ENCODE results near the gene TCEAL8.

DNA sequence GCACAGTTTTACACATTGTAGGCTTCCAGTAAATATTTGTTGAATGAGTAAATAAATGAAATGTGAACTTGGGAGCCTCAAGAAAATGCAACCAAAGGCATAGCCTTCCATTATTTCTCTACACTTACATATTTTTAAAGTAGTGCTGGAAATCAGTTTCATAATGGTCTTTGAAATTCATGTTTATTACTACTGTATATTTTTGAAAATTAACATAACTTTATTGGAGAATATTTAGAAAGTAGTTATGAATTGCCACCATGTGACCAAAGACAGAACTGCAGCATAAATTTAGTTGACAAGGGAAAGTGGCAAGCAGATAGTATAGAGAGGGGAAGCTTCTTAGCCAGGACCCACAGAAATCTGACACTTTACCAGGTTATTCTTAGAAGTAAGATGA, 6.4 kb downstream of the TCEAL8 start:
- TF ChIP-seq, protein P1, sequence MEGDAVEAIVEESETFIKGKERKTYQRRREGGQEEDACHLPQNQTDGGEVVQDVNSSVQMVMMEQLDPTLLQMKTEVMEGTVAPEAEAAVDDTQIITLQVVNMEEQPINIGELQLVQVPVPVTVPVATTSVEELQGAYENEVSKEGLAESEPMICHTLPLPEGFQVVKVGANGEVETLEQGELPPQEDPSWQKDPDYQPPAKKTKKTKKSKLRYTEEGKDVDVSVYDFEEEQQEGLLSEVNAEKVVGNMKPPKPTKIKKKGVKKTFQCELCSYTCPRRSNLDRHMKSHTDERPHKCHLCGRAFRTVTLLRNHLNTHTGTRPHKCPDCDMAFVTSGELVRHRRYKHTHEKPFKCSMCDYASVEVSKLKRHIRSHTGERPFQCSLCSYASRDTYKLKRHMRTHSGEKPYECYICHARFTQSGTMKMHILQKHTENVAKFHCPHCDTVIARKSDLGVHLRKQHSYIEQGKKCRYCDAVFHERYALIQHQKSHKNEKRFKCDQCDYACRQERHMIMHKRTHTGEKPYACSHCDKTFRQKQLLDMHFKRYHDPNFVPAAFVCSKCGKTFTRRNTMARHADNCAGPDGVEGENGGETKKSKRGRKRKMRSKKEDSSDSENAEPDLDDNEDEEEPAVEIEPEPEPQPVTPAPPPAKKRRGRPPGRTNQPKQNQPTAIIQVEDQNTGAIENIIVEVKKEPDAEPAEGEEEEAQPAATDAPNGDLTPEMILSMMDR (IDR thresholded peaks at IDR 0.05), result peak; percentile 60
- TF ChIP-seq, protein P2, sequence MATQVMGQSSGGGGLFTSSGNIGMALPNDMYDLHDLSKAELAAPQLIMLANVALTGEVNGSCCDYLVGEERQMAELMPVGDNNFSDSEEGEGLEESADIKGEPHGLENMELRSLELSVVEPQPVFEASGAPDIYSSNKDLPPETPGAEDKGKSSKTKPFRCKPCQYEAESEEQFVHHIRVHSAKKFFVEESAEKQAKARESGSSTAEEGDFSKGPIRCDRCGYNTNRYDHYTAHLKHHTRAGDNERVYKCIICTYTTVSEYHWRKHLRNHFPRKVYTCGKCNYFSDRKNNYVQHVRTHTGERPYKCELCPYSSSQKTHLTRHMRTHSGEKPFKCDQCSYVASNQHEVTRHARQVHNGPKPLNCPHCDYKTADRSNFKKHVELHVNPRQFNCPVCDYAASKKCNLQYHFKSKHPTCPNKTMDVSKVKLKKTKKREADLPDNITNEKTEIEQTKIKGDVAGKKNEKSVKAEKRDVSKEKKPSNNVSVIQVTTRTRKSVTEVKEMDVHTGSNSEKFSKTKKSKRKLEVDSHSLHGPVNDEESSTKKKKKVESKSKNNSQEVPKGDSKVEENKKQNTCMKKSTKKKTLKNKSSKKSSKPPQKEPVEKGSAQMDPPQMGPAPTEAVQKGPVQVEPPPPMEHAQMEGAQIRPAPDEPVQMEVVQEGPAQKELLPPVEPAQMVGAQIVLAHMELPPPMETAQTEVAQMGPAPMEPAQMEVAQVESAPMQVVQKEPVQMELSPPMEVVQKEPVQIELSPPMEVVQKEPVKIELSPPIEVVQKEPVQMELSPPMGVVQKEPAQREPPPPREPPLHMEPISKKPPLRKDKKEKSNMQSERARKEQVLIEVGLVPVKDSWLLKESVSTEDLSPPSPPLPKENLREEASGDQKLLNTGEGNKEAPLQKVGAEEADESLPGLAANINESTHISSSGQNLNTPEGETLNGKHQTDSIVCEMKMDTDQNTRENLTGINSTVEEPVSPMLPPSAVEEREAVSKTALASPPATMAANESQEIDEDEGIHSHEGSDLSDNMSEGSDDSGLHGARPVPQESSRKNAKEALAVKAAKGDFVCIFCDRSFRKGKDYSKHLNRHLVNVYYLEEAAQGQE (IDR thresholded peaks at IDR 0.05; ENCODE audit: low read depth, low read length), result no peak

Measured in SK-N-SH (cell line).